H1 (cell line): ENCODE measurements around the gene SART1. TPM values are rescaled to one million over a fixed set of nuclear protein-coding genes. Genes with fewer than 3 reads are reported as not detected.

ENCODE experiments used
- CTBP2 ChIP-seq: IDR thresholded peaks from 2 replicates; pipeline ENCODE4 v1.7.0; 2011; ENCODE audit warnings: borderline replicate concordance, mild to moderate bottlenecking, moderate library complexity, mixed read lengths, low read length; ENCODE audit not compliant: insufficient read depth, insufficient read length
- KDM1A ChIP-seq: fragments of 200-600, 300-600 bp; sonication (generic); IDR thresholded peaks from 2 replicates; pipeline ENCODE4 v1.7.1; 2016; ENCODE audit warnings: mild to moderate bottlenecking, low read length, borderline replicate concordance
- POLR2A ChIP-seq, 2 experiments: IDR thresholded peaks; 1 replicate in 1 of 2; 2 replicates in 1 of 2; pipeline ENCODE4 v1.6.1; 2011; ENCODE audit warnings: low read depth in 2 of 2, low read length in 2 of 2, mild to moderate bottlenecking in 2 of 2; ENCODE audit errors: control extremely low read depth in 1 of 2
- RBBP5 ChIP-seq: IDR thresholded peaks from 2 replicates; pipeline ENCODE4 v1.7.1; 2012; ENCODE audit warnings: low read depth, mild to moderate bottlenecking, inconsistent platforms, low read length, moderate library complexity, borderline replicate concordance
- TAF7 ChIP-seq: optimal IDR thresholded peaks from 2 replicates; pipeline ENCODE3; 2011; ENCODE audit warnings: low read depth, mild to moderate bottlenecking, inconsistent platforms, low read length, moderate library complexity, borderline replicate concordance
- YY1 ChIP-seq: IDR thresholded peaks from 2 replicates; pipeline ENCODE4 v1.6.1; 2011; ENCODE audit warnings: low read depth, mild to moderate bottlenecking, low read length
- polyA plus RNA-seq, 7 experiments: library from polyadenylated mRNA; depleted of rRNA in 3 of 7; stranded (reverse) in 5 of 7; unstranded in 2 of 7; fragments of >200 nt in 5 of 7; fragments of 200-250 nt in 2 of 7; gene quantifications; 1 replicate in 5 of 7; 2 replicates in 1 of 7; 4 replicates in 1 of 7; pipeline versions ENCODE4 v1.2.1 to v1.2.3, GENCODE V29; 2011 to 2013; ENCODE audit warnings: missing spikeins in 2 of 7, mixed read lengths in 2 of 7
- total RNA-seq: library from RNA; stranded (reverse); fragmentation: NEBNext Ultra II Directional; extraction: Animal tissue kit (Norgen Biotek cat#: 25700); gene quantifications from 2 replicates; pipeline ENCODE4 v1.2.1, GENCODE V29; 2021
- TF ChIP-seq, protein P1 (sequence below): IDR thresholded peaks from 2 replicates; pipeline ENCODE4 v1.6.1; 2012; ENCODE audit warnings: inconsistent platforms

Gene SART1
- total and polyA plus RNA-seq, 2 of the 8 experiments (the other 6 are each of a cell fraction or from before 2014, with no cell fraction given): 9.7 to 46.1 TPM

DNA sequence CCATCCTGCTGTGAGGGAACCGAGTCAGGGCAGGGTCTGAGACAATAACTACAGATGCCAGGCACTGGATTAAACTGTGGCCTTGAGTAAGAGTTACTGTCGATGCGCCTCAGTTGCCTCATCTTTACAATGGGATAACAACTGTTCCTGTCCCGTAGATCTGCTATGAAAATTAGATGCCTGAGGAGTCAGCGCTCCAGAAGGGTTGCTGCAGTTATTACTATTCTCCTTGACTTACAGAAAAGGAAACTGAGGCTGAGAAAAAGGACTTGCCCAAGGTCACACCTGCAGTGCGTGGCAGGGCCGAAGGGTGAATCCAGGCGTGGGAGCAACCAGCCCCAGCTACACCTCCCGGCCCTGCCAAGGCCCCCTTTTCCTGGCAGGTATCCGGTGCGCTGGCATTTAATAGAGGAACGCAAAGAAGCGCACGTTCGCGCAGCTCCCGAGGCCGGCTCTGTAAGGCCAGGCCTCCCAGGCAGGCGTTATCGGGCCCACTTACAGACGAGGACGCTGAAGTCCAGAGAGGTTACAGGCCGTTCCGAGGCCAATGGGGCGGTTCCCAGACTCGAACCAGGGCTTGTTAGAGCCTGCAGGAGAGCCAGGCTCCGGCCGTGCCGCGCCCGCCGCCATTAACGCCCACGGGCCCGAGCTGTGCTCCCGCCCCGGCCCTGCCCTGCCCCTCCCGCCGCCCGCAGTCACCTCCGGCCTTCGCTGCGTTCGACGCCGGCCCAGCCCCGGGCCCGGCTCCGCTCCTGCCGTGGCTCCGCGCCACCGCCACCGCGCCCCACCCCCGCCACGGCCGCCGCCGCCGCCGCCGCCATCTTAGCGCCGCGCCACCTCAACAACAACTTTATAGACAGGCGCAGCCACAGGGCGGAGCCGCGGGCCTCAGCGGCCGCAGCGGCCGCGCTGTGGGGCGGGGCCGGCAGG, 43.1 kb upstream of the SART1 start, which contains the start of gene C11orf68 (continued):
- TF ChIP-seq CTBP2 (no peak), YY1 (peak; percentile 86; the same call in 1 of the 2 replicates), RBBP5 (0 out of 2 replicates have a peak, but pooled peaks have one; percentile 9), POLR2A (IDR thresholded peaks at IDR 0.05; ENCODE audit: control extremely low read depth in 1 of 2, low read depth in 2 of 2, low read length in 2 of 2) (peak in 1 of 2 experiments; percentile 43), KDM1A (peak; percentile 61; the same call in 1 of the 2 replicates), TAF7 (peak; percentile 43)
- TF ChIP-seq, protein P1, sequence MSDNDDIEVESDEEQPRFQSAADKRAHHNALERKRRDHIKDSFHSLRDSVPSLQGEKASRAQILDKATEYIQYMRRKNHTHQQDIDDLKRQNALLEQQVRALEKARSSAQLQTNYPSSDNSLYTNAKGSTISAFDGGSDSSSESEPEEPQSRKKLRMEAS: 0 out of 2 replicates have a peak, but pooled peaks have one; percentile 12
- TF ChIP-seq, all 59 proteins: peak for 12
